DMS 273 (cell line): ENCODE data around the gene PLD2.
"Not testable (repeated sequence)": the region's sequence is repeated elsewhere in the genome, so short reads cannot be mapped to it uniquely, and the experiment has no call there.

Experiments
- DNase-seq: peaks from one replicate; lab custom pipeline; 2025; ENCODE audit not compliant: unreplicated experiment; lab: John Stamatoyannopoulos, UW

Gene PLD2

GRCh38 chr17:4789701-4789950 is 17.3 kb upstream of the PLD2 start:
- DNase-seq: no peak

- DNase-seq: peak; percentile 86
These were observed 16.8 kb upstream of the PLD2 start for GRCh38 chr17:4789951-4790704.

- no peak for DNase-seq
These were observed 16.3 kb upstream of the PLD2 start for GRCh38 chr17:4790705-4791088.

- no peak for DNase-seq
These were observed 11.8 kb upstream of the PLD2 start for GRCh38 chr17:4795168-4795567.

- DNase-seq: peak; percentile 63
These were observed 10.4 kb upstream of the PLD2 start for GRCh38 chr17:4796552-4796920.

- DNase-seq: no peak
These were observed 6.3 kb upstream of the PLD2 start for GRCh38 chr17:4800462-4801196.

- no peak for DNase-seq
These were observed 4.7 kb upstream of the PLD2 start, which contains the start of gene C17orf114 for GRCh38 chr17:4802228-4802627. TSS of gene C17orf114 (minus strand) at chr17:4802328.

- DNase-seq: peak; percentile 67
These were observed 536 bp upstream of the PLD2 start for GRCh38 chr17:4806456-4806776.

GRCh38 chr17:4807605-4808377 is 839 bp downstream of the PLD2 start:
- no peak for DNase-seq

GRCh38 chr17:4808378-4808767 is 1.4 kb downstream of the PLD2 start:
- peak; percentile 59 for DNase-seq

- DNase-seq: no peak
These were observed 3.8 kb downstream of the PLD2 start for GRCh38 chr17:4810696-4811290.

- no peak for DNase-seq
These were observed 4.5 kb downstream of the PLD2 start for GRCh38 chr17:4811471-4811870.

- no peak for DNase-seq
These were observed 5.7 kb downstream of the PLD2 start for GRCh38 chr17:4812690-4813089.

GRCh38 chr17:4815043-4815675 is 8.2 kb downstream of the PLD2 start:
- no peak for DNase-seq

GRCh38 chr17:4816826-4817225 is 9.9 kb downstream of the PLD2 start:
- no peak for DNase-seq

GRCh38 chr17:4818276-4818675 is 11.3 kb downstream of the PLD2 start:
- no peak for DNase-seq

- no peak for DNase-seq
These were observed 15.9 kb downstream of the PLD2 start for GRCh38 chr17:4822835-4823234.

- no peak for DNase-seq
These were observed 16.6 kb downstream of the PLD2 start for GRCh38 chr17:4823373-4824089.

- no peak for DNase-seq
These were observed 20.4 kb downstream of the PLD2 start for GRCh38 chr17:4827399-4827798.

GRCh38 chr17:4832829-4833177 is 25.9 kb downstream of the PLD2 start:
- DNase-seq: not testable (repeated sequence)
